Stimulated activated CD4-positive, alpha-beta T cell treated with anti-CD3 and anti-CD28 coated beads, TNF-alpha, amount 100 ng/mL, for 4 hours (primary cell): ENCODE measurements around the gene MAP3K12.

ENCODE experiments used
- DNase-seq, 3 experiments: peaks; one replicate each; pipeline ENCODE4 v3.0.0-alpha.2; 2020; ENCODE audit warnings: low read depth in 3 of 3

The MAP3K12 gene

GRCh38 chr12:53510181-53510812 is 11.0 kb upstream of the MAP3K12 start:
- no peak for DNase-seq

GRCh38 chr12:53508534-53509170 is 9.4 kb upstream of the MAP3K12 start:
- peak; percentile 68 to 71 (median 70) for DNase-seq

GRCh38 chr12:53507603-53507885 is 8.3 kb upstream of the MAP3K12 start:
- no peak for DNase-seq

GRCh38 chr12:53506881-53507602 is 7.8 kb upstream of the MAP3K12 start, which contains the start of gene NPFF:
Gene NPFF (minus strand): TSS chr12:53507484. CDS start chr12:53507474, 10 bp downstream.
- DNase-seq = no peak

GRCh38 chr12:53506450-53506785 is 7.2 kb upstream of the MAP3K12 start:
- no peak for DNase-seq

- no peak for DNase-seq
These were observed 6.5 kb upstream of the MAP3K12 start for GRCh38 chr12:53505555-53506449.

GRCh38 chr12:53505086-53505485 is 5.8 kb upstream of the MAP3K12 start:
- DNase-seq = no peak

- DNase-seq = no peak
These were observed 5.0 kb upstream of the MAP3K12 start for GRCh38 chr12:53504004-53504920.

GRCh38 chr12:53502983-53503728 is 3.9 kb upstream of the MAP3K12 start:
- no peak for DNase-seq

- DNase-seq = no peak
These were observed 3.1 kb upstream of the MAP3K12 start for GRCh38 chr12:53502331-53502730.

- DNase-seq = no peak
These were observed 2.4 kb upstream of the MAP3K12 start for GRCh38 chr12:53501615-53502181.

GRCh38 chr12:53500776-53501614 is 1.7 kb upstream of the MAP3K12 start, which contains the start of gene TARBP2:
Gene TARBP2 (plus strand): TSS chr12:53501283. CDS start chr12:53501409, 126 bp downstream.
- DNase-seq = peak; percentile 91 to 95 (median 92)

GRCh38 chr12:53500142-53500775 is 1.0 kb upstream of the MAP3K12 start:
- DNase-seq = no peak

- no peak for DNase-seq
These were observed 1.0 kb downstream of the MAP3K12 start for GRCh38 chr12:53498235-53498630.

- no peak for DNase-seq
These were observed 1.8 kb downstream of the MAP3K12 start for GRCh38 chr12:53497461-53497860.

- DNase-seq = no peak
These were observed 2.6 kb downstream of the MAP3K12 start for GRCh38 chr12:53496752-53497032.

GRCh38 chr12:53495903-53496751 is 3.1 kb downstream of the MAP3K12 start:
- no peak for DNase-seq
